ENCODE measurements around the gene CES2.
A peak's percentile ranks its signal among the peaks of the same experiment; 100 is the strongest.
"Not testable (repeated sequence)": the region's sequence is repeated elsewhere in the genome, so short reads cannot be mapped to it uniquely, and the experiment has no call there.

CES2 gene

GRCh38 chr16:66961914-66962313 is 26.6 kb downstream of the CES2 start:
- no peak for DNase-seq (ENCODE audit: low spot score)
- H3K27ac ChIP-seq = peak overlapping the region in 1 of 2 donors; percentile 49
- TF ChIP-seq CTCF (IDR thresholded peaks at IDR 0.05) = no peak
- H3K4me3 ChIP-seq = no peak overlapping the region

- Histone ChIP-seq H3K4me3 (no peak overlapping the region), H3K27ac (no peak overlapping the region)
- no peak for DNase-seq (ENCODE audit: low spot score)
- no peak for TF ChIP-seq CTCF (IDR thresholded peaks at IDR 0.05)
Measured at GRCh38 chr16:66964049-66964448, 28.7 kb downstream of the CES2 start.

- Histone ChIP-seq H3K4me3 (no peak overlapping the region), H3K27ac (no peak overlapping the region)
- no peak for TF ChIP-seq CTCF (IDR thresholded peaks at IDR 0.05)
- DNase-seq (ENCODE audit: low spot score) = no peak
Measured at GRCh38 chr16:66968847-66969246, 33.5 kb downstream of the CES2 start.

- DNase-seq (ENCODE audit: low spot score) = no peak
- Histone ChIP-seq H3K4me3 (no peak overlapping the region), H3K27ac (no peak overlapping the region)
- TF ChIP-seq CTCF (IDR thresholded peaks at IDR 0.05) = no peak
Measured at GRCh38 chr16:66970775-66971720, 35.7 kb downstream of the CES2 start.

GRCh38 chr16:66972983-66973382 is 37.7 kb downstream of the CES2 start:
- DNase-seq (ENCODE audit: low spot score) = no peak
- H3K4me3 ChIP-seq = no peak overlapping the region
- H3K27ac ChIP-seq = no peak overlapping the region
- TF ChIP-seq CTCF (IDR thresholded peaks at IDR 0.05) = no peak

GRCh38 chr16:66973716-66974115 is 38.4 kb downstream of the CES2 start:
- no peak overlapping the region for H3K27ac ChIP-seq
- no peak for DNase-seq (ENCODE audit: low spot score)
- no peak overlapping the region for H3K4me3 ChIP-seq
- TF ChIP-seq CTCF (IDR thresholded peaks at IDR 0.05) = no peak

- H3K4me3 ChIP-seq; H3K27ac ChIP-seq; DNase-seq (ENCODE audit: low spot score): not testable (repeated sequence)
Measured at GRCh38 chr16:66974156-66974931, 39.0 kb downstream of the CES2 start.

- DNase-seq (ENCODE audit: low spot score); H3K4me3 ChIP-seq: not testable (repeated sequence)
Measured at GRCh38 chr16:66974932-66975246, 39.6 kb downstream of the CES2 start.

More at GRCh38 chr16:66974932-66975246, 39.6 kb downstream of the CES2 start:
- not testable (repeated sequence) for H3K27ac ChIP-seq
